Anterior cingulate cortex (tissue), 58 donors: ENCODE results near the gene GALNTL6.

Experiments
- DNase-seq, 58 donors: peaks; one replicate each; lab custom pipeline; 2025; lab: John Stamatoyannopoulos, UW

Gene GALNTL6

GRCh38 chr4:171983935-171984805 is 171.0 kb downstream of the GALNTL6 start:
- no peak for DNase-seq

GRCh38 chr4:171985129-171985528 is 171.9 kb downstream of the GALNTL6 start:
- DNase-seq = no peak

DNA sequence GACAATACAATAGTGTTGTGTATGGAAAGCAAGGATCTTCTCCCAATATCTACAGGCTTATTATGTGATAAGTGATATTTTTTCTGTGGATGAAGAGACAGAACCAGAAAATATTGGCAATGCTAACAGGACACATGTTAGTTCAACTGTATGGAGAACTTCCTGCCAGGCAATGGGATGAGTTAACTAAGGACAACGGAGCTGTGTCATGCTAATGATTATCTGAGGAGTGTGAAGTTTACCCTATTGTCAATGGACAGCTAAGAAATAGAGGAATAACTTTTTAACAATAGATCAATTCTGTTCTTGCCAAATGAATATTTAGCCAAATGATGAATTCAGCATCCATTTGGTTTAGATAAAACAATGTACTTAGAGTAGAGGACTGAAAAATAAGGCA is 180.0 kb downstream of the GALNTL6 start:
- no peak for DNase-seq

GRCh38 chr4:172007889-172008288 is 194.7 kb downstream of the GALNTL6 start:
- DNase-seq = no peak

GRCh38 chr4:172009446-172010230 is 196.4 kb downstream of the GALNTL6 start:
- no peak for DNase-seq

GRCh38 chr4:172011196-172011595 is 198.0 kb downstream of the GALNTL6 start:
- no peak for DNase-seq

GRCh38 chr4:172018358-172018757 is 205.2 kb downstream of the GALNTL6 start:
- DNase-seq = no peak

- no peak for DNase-seq
Observed at GRCh38 chr4:172035562-172035961, 222.4 kb downstream of the GALNTL6 start.

DNA sequence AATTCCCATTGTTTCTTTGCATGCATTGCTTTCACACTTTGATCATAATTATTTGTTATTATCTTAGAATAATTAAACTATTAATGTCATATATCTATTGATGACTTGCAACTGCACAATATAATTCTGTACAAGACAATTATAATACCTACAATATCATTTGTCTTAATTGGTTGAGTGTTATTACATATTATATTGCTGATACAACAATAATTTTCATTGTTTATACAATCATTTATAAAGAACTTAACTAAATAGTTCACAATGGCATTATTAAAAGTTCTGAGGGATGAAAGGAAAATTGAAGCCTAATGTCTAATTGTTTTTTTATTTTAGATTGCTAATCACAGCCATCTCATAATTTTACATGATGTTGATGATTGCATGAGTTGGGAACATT is 227.6 kb downstream of the GALNTL6 start:
- DNase-seq = no peak

- no peak for DNase-seq
Observed at GRCh38 chr4:172042714-172043114, 229.5 kb downstream of the GALNTL6 start.

DNA sequence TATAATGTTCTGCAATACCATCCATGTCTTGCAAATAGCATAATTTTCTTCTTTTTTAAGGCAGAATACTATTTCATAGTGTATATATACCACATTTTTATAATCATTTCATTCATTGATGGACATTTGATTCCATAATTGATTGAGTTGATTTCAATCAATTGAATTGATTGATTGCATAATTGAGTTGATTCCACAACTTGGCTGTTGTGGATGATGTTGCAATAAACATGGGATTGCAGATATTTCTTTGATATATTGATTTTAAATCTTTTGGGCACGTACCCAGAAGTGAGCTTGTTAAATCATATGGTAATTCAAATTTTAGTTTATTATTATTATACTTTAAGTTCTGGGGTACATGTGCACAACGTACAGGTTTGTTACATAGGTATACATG is 232.8 kb downstream of the GALNTL6 start:
- DNase-seq = no peak

DNA sequence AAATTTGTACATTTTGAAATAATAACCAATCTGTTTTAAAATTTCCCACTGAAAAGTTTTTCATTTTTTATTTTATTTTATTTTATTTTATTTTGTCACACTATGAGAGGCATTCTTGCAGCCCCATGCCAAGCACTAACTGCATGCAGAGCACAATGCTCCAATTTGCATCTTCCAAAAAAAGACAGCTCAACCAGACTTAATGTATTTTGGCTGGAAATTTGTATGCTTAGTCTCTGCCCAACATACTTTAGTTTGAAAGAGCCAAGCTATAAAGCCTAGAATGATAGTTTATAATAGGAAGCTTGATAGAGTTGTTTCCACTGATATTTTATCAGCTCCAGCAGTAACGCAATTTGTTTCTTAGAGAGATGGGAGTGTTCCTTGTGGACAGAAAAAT is 235.5 kb downstream of the GALNTL6 start:
- no peak for DNase-seq

GRCh38 chr4:172050911-172051310 is 237.7 kb downstream of the GALNTL6 start:
- DNase-seq = no peak

DNA sequence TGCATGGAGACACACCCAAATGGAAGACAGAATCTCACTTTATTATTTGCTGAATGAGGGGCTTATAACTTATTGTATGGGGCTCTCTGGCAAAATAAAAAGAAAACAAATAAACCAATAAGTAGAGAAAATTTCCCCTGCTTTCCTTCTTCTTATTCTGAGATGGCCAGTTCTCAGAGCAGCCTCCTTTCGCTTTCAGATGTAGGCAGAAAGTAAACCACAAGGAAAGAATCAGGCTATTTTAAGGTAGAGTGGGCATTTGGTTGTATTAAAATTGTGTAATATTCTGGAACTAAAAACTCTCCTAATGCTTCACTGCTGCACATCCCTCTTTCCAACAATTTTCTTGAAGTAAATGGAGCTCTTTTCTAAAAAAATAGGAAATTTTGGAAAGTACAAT is 241.8 kb downstream of the GALNTL6 start:
- DNase-seq = no peak

DNA sequence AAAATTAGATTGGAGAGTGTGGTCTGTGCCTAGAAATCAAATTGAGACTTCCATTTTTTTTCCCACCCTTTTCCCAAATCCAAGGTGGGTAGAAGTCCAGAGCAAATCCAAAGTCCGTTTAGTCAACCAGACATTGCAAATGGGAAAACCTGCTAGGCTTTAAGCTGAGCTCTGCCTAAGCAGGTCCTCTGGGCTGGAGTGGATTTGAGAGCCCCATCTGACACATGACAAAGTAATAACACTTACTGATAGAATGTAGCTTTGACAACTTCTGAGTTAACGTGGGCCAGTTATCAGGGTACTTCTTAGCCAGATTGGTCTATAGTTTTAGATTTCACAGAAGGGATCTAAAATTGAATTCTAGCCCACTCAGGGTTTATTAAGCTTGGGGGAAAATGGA is 242.3 kb downstream of the GALNTL6 start:
- no peak for DNase-seq

DNA sequence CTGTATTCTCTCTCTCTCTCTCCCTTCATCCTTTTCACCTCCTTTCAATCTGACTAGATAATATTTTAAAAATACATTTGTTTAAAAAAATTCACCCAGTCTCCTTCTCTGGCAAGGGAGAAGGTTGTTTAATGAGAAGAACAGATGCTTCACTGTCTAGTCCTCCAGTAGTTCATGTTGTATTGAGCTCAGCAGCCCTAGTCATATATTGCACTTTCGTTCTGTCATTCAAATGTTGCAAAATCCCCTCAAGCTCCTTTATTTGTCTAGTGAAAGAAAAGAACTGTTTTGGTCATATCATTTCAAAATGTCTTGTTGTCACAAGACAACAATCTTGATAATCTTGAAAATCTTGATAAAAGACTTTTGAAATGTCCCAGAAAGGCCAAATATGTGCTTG is 248.0 kb downstream of the GALNTL6 start:
- DNase-seq = no peak

GRCh38 chr4:172068506-172068905 is 255.3 kb downstream of the GALNTL6 start:
- DNase-seq = no peak

GRCh38 chr4:172073590-172073989 is 260.4 kb downstream of the GALNTL6 start:
- DNase-seq = no peak

DNA sequence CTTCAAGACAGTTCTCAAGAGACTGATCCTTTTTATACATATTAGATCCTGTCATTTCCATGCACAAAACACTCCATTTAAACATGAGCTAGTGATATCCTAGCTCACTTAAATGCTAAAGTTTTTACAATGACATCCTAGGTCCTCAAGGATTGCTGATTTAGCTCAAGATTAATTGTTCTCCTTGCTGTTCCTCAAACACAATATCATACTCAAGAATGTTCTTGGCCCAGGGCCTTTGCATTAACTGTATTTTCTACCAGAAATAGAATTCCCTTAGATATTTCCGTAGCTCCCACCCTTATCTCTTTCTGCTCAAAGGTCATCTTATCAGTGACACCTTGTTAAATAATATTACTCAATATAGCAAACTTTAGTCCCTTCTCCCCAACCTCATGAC is 270.1 kb downstream of the GALNTL6 start:
- no peak for DNase-seq

- DNase-seq = no peak
Observed at GRCh38 chr4:172088556-172088955, 275.4 kb downstream of the GALNTL6 start.

DNA sequence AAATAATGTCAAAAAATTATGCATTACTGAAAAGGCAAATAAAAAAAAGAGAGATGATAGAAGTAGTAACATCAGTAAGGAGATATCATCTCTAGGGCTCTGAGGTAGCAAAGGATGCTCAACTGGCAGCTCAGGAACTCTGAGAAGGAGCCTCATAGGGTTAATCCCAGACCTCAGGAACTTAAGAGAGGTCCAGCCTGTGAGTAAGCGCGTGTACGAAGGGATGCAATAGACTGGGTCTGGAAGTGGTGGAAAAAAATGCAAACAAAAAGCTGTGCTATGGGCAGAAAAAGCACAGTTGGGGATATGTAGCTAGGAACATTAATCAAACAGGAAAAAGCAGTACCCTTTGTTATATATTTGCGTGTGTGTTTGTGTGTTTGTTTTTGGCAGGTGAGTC is 282.0 kb downstream of the GALNTL6 start:
- DNase-seq = no peak

DNA sequence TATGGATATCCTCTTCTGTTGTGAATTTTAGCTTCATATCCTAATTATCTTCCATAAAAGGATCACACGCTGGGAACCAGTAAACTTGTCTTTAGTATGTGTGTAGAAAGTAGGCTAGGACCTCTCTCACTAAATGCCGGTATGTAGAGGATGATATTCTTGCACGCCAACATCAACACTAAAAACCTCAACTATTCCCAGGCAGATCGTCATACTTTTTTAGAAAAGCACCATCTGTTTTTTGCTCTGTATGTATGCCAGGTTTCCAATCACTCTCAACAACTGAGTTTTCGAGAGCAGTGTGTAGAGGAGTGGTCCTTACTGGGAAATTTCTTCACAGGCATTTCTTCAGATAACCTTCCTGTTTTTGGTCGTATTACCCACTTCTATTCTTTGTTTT is 283.6 kb downstream of the GALNTL6 start:
- DNase-seq = no peak
